HG03565 (cell line): ENCODE measurements around the gene MDM2.
"Not testable (repeated sequence)": the region's sequence is repeated elsewhere in the genome, so short reads cannot be mapped to it uniquely, and the experiment has no call there.

Experiments
- ATAC-seq: cut with Tn5 transposase; IDR thresholded peaks from one replicate; pipeline ENCODE4 v1.9.1; 2021; ENCODE audit warnings: mild to moderate bottlenecking, moderate library complexity; ENCODE audit not compliant: unreplicated experiment

MDM2 gene

DNA sequence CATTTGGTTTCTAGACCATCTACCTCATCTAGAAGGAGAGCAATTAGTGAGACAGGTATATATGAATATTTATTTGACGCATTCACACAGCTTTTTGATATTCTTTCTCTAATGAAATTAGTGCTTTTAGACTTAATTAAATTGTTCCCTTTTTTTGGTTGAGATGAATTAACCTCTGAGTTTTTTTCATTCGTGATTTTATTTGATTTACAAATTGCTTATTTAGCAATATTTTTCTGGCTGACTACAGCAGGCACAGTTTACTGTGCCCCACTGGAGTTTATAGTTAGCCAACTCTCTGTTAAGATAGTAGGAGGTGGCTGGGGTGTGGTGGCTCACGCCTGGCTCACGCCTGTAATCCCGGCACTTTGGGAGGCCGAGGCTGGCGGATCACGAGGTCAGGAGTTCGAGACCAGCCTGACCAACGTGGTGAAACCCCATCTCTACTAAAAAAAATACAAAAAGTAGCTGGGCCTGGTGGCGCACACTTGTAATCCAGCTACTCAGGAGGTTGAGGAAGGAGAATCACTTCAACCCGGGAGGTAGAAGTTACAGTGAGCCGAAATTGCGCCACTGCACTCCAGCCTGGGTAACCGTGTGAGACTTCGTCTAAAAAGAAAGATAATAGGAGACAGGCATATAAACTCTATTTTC, 16.7 kb downstream of the MDM2 start:
- ATAC-seq = no peak

GRCh38 chr12:68825569-68826217, 17.7 kb downstream of the MDM2 start:
- no peak for ATAC-seq

- no peak for ATAC-seq
Measured at GRCh38 chr12:68827895-68828671, 20.1 kb downstream of the MDM2 start.

- ATAC-seq = no peak
Measured at GRCh38 chr12:68828672-68829068, 20.7 kb downstream of the MDM2 start.

DNA sequence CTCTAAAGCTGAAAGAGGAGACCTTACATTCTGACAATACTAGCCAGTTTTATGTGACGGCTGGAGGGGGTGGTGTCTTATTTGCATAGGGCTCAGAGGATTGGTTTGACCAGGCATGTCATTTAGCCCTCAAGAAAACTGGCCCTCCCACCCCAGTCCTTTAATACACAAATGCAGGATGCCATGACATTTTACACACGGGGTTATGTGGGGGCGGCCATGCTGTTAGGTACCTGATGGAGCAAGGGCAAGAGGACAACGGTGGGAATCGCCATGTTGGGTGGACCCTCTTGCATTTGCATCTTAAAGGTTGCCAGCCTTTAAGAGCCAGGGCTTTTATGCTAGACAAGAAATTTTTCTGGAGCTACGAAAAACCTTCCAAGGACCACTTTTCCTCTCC, 23.3 kb downstream of the MDM2 start:
- ATAC-seq = no peak

DNA sequence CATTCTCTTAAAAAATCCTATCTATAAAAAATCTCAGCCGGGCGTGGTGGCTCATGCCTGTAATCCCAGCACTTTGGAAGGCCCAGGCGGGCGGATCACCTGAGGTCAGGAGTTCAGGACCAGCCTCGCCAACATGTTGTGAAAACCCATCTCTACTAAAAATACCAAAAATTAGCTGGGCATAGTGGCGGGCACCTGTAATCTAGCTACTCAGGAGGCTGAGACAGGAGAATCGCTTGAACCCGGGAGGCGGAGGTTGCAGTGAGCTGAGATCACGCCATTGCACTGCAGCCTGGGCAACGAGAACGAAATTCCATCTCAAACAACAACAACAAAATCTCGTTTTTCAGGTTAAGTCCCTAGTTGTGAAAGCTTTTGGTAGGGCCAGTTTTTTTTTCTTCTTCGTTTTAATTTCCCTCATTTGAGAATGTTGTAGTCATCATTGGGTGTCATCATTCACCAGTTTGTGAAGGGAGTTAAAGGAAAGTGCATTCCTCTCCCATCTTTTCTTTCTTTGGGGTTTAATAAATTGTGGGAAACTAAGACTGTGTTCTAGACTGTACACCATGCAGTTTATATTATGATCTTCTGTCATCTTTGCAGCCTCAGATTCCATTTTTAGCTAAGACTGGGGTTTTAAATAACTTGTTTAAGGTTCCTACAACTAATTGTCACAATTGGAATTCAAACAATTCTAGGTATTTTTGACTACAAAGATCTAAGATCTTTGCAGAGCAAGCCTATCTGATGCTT, 23.9 kb downstream of the MDM2 start:
- no peak for ATAC-seq

- no peak for ATAC-seq
Measured at GRCh38 chr12:68832504-68832867, 24.5 kb downstream of the MDM2 start.

DNA sequence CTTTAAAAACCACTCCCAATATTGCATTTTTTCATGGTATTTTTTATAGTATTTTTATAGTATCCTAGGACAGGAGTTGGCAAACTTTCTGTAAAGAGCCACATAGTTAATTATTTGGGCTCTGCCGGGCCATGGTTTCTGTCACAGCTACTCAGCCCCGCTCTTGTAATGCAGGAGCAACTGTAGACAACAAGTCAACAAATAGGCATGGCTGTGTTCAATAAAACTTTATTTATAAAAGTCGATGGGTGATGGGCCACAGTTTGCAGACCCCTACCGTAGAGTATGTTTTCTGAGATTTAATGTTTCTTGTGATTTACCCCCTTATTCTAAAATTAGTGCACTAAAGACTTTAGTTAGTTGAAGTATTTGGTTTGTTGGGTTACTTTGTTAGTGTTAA, 25.5 kb downstream of the MDM2 start:
- ATAC-seq = no peak

DNA sequence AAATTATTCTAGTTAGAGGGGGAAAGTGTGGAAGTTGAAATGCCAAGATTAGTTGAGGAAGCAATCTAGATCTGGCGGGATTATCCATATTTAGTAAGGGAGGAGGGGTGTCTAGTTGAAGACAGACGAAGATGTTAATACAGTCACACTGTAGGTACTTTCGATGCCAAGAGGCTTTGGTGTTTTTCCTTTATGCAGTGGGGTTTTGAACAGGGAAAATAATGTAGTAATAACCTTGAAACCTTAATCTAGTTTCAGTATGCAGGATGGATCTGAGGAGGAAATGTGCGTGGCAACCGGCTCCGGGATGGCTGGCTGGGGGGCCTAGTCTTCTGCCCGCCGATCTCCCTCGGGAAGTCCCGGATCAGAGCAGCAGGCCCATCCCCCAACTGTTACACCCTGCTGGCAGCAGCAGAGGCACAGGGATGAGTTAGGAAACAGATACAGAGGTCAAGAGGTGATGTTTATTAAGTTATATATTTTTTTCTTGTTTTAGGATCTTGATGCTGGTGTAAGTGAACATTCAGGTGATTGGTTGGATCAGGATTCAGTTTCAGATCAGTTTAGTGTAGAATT, 27.4 kb downstream of the MDM2 start:
- no peak for ATAC-seq

DNA sequence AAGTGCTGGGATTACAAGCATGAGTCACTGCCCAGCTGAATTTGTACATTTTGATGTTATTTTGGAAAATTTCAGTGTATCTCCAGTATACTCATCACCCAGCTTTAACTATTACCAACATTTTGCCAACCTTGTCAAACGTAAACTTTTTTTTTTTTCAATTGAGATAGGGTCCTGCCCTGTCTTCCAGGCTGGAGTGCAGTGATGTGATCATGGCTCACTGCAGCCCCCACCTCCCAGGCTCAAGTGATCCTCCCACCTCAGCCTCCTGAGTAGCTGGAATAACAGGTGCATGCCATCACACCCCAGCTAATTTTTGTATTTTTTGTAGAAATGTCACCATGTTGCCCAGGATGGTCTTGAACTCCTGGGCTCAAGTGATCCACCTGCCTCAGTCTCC, 29.2 kb downstream of the MDM2 start:
- no peak for ATAC-seq

- ATAC-seq = no peak
Measured at GRCh38 chr12:68838046-68838886, 30.3 kb downstream of the MDM2 start.

DNA sequence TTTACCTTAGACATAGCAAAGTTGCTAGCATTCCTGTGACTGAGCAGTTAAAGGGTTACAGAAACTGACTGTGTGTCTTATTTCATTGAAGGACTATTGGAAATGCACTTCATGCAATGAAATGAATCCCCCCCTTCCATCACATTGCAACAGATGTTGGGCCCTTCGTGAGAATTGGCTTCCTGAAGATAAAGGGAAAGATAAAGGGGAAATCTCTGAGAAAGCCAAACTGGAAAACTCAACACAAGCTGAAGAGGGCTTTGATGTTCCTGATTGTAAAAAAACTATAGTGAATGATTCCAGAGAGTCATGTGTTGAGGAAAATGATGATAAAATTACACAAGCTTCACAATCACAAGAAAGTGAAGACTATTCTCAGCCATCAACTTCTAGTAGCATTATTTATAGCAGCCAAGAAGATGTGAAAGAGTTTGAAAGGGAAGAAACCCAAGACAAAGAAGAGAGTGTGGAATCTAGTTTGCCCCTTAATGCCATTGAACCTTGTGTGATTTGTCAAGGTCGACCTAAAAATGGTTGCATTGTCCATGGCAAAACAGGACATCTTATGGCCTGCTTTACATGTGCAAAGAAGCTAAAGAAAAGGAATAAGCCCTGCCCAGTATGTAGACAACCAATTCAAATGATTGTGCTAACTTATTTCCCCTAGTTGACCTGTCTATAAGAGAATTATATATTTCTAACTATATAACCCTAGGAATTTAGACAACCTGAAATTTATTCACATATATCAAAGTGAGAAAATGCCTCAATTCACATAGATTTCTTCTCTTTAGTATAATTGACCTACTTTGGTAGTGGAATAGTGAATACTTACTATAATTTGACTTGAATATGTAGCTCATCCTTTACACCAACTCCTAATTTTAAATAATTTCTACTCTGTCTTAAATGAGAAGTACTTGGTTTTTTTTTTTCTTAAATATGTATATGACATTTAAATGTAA, 31.5 kb downstream of the MDM2 start:
- no peak for ATAC-seq

DNA sequence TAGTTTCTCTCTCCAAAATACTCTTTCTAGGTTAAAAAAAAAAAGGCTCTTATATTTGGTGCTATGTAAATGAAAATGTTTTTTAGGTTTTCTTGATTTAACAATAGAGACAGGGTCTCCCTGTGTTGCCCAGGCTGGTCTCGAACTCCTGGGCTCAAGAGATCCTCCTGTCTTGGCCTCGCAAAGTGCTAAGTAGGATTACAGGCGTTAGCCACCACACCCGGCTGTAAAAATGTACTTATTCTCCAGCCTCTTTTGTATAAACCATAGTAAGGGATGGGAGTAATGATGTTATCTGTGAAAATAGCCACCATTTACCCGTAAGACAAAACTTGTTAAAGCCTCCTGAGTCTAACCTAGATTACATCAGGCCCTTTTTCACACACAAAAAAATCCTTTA, 33.2 kb downstream of the MDM2 start:
- not testable (repeated sequence) for ATAC-seq

DNA sequence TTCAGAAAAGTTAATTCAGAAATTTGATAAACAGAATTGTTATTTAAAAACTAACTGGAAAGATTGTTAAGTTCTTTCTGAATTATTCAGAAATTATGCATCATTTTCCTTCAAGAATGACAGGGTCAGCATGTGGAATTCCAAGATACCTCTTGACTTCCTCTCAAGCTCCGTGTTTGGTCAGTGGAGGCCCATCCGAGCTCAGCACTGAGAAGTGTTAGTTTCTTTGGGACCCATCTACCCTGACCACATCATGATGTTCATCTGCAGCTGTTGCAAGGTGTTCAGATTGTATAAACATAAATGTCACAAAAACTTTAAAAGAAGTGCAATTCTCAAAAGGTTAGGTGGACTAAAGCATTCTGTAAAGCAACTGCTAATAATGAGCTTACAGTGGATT, 33.7 kb downstream of the MDM2 start:
- no peak for ATAC-seq

DNA sequence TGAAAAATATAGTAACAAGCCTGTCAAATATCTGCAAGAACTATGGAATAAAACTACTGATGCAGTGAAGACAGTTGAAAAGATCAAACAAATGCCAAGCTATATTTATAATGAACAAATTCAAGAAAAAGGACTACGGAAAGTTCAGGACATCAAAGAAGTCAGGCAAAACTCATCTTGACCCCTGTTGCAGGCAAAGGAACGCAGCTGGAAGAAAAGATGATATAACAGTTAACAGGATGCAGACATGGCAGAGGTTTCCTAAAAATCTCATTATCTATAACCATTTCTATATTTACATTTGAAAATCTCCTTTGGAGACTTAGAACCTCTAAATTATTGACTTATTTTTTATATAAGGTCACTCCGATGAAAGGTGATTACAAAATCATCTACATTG, 34.1 kb downstream of the MDM2 start:
- no peak for ATAC-seq

DNA sequence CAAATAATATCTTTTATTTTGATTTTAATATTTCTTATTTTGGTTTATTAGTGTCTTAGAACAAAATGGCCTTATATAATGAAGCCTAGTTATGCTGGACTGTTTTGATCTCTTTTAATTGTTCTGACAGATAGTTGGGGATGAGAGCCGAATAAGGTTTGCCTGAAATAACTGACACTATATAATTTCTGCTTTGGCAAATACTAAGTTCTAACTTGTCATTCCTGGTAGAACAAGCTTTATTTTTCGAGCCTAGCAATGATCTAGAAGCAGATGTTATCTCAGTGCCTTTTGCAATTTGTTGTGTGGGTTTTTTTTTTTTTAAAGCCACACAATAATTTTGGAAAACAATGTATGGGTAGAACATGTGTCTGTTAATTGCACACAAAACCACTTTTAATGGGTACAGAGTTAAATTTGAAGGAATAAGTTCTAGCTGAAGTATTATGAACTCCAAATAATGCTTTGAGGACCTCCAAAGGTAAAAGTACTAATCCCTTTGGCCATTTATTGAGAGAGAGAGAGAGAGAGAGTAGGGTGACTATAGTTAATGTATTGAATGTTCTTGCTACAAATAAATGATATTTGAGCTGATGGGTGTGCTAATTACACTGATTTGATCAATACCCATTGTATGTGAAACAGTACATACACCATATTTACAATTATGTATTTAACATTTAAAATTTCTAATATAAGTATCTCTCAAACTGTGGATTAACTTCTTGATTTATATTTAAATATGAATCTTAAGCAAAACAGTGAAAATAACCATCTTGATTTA, 35.0 kb downstream of the MDM2 start:
- ATAC-seq = no peak

GRCh38 chr12:68844318-68844745, 36.4 kb downstream of the MDM2 start:
- no peak for ATAC-seq
